DOHH2 (cell line): Measurements from ENCODE around the gene C16orf92.

Experiments used
- EZH2phosphoT487 ChIP-seq: fragments of 200-600 bp; sonication (generic); IDR thresholded peaks from 2 replicates; pipeline ENCODE4 v1.6.1; 2017; ENCODE audit warnings: borderline replicate concordance, mild to moderate bottlenecking, antibody characterized with exemption, low read length, moderate library complexity, mixed read lengths
- TF ChIP-seq, protein P1 (sequence below): fragments of 200-600 bp; sonication (generic); IDR thresholded peaks from one replicate; pipeline ENCODE4 v1.5.1; 2014; ENCODE audit warnings: antibody characterized with exemption, mild to moderate bottlenecking, low read depth, low read length; ENCODE audit not compliant: poor library complexity, severe bottlenecking

GRCh38 chr16:30007378-30007895, 15.6 kb upstream of the C16orf92 start:
- TF ChIP-seq, protein P1, sequence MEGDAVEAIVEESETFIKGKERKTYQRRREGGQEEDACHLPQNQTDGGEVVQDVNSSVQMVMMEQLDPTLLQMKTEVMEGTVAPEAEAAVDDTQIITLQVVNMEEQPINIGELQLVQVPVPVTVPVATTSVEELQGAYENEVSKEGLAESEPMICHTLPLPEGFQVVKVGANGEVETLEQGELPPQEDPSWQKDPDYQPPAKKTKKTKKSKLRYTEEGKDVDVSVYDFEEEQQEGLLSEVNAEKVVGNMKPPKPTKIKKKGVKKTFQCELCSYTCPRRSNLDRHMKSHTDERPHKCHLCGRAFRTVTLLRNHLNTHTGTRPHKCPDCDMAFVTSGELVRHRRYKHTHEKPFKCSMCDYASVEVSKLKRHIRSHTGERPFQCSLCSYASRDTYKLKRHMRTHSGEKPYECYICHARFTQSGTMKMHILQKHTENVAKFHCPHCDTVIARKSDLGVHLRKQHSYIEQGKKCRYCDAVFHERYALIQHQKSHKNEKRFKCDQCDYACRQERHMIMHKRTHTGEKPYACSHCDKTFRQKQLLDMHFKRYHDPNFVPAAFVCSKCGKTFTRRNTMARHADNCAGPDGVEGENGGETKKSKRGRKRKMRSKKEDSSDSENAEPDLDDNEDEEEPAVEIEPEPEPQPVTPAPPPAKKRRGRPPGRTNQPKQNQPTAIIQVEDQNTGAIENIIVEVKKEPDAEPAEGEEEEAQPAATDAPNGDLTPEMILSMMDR = no peak
- TF ChIP-seq EZH2phosphoT487 = no peak
